HPDE6-E6E7 (cell line): ENCODE results near the gene JADE3.
A peak's percentile ranks its signal among the peaks of the same experiment; 100 is the strongest.

ENCODE experiments used
- DNase-seq: peaks from one replicate; pipeline ENCODE4 v3.0.0; 2011; ENCODE audit warnings: missing footprints; ENCODE audit errors: extremely low spot score

JADE3 gene

DNA sequence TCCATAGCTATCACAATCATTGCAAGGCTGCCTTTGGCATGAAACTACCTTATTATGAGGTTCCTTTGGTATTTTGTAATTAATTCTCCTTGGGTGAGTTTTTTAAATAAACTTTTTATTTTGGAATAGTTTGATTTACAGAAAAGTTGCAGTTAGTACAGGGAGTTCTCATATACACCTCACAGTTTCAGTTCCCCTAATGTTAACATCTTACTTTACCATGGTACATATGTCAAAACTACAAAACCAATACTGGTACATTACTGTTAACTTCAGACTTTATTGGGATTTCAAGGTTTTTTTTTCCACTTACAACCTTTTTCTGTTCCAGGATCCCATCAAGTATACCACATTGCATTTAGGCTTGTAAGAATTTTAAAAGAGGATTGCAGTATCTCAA is 114.0 kb downstream of the JADE3 start:
- no peak for DNase-seq

DNA sequence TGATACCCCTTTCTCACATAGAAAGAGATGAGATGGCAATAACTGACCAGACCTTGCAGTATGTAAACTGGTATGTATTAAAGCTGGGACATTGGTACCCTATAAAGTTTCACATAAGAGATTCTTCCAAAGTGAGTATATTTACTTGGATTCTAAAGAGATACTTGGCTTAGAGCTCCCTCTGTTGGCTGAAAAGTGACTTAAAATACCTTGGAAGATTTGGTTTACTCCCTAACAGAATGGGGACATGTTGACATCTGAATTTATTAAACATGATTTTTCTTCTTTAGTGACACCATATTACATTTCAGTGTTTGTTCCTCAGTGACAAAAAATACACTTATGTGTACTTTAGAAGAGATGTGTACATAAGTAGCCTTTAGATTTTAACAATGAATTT is 118.1 kb downstream of the JADE3 start:
- DNase-seq: peak; percentile 23

DNA sequence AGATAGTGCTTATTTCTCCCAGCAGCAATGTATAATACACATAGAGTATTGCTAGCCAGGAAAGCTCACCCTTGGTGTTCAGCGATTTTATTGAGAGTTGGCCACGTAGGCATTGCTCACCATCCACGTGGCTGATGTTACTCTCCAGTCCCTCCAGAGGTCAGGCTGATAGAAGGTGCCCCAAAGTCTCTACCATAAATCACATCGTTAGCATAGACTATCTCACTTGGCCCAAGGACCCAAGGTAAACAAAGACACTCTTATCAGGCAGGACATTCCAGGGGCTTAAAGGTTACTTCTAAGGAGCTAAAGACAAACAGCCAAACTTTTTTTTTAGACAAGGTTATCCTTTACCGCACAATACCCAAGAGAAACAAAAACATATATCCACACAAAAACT is 135.8 kb downstream of the JADE3 start:
- DNase-seq: no peak

DNA sequence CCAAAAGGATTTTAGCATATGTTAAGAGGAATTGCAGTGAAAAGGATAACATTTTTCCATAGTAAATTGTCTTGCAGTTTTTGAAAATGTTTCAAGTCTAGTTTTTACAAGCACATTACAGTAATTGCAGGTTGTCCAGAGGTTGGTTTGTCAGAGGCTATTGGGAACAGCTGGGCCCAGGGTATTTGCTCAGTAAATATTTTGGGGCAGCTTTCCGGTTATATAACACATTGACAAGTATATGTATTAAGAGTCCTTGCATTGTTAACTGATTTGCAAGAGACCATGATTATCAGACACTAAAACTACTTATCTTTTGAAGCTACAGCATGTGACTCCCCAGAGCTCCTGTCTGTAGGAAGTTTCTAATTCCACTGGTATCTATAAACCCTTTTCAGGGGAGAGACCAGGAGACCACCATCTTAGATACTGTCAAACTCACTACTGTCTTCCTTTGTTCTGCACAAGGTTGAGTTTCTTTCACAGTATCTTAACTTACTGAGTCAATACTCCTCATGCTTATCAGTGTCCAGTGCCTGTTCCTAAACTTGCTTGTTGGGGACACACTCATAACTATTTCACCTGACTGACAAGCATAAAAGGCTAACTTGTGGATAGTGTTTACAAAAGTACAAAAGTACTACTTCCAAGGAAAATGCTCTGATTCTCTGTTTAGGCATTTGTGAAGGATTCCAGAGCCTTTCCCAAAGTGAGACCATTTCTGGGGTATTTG is 147.1 kb downstream of the JADE3 start:
- no peak for DNase-seq

DNA sequence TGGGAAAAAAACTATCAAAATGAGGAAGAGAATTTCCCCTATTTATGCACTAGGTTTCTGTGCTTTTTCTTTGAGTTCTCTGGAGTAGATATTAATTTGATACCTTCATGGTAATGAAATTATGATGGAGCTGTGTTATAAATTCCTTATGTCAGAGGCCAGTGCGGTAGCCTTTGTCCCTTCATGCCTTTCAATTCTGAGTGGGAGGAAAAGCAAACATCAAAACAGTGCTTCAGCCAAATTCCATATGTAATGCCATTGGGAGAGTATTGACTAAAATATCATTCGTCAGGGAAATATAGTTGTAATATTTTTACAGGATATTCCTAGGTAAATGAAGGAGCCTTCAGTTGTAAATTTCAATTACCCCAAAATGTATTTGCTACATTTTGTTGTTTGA is 148.5 kb downstream of the JADE3 start:
- DNase-seq: no peak

DNA sequence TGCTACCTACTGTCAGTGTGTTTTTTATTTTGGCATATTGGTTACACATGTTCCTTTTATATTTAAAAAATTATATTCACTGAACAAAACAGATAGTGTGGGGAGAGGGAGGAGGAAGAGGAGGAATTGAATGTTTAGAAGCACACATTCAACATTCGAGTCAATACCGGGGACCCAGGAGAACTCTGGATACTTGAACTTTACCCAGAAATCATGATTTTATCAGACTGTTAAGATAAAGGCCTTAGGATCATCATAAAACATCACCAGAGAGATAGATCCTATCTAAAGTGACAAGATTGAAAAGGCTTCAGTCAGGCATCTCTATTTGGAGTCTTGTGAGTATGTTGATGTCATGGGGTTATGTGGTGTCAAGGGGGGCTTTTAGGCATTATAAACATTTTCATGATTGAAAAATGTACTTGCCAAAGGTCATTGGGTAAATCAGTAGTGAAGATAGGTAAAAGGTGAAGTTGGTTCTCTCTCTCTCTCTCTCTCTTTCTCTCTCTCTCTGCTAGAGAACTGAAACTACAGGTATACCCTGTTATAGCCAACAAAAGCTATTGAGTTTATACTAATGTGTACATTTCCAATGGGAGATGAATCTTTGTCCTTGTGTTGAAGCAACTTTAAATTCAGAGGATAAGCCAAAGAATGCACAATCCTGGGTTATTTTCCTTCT is 149.2 kb downstream of the JADE3 start:
- DNase-seq: no peak

DNA sequence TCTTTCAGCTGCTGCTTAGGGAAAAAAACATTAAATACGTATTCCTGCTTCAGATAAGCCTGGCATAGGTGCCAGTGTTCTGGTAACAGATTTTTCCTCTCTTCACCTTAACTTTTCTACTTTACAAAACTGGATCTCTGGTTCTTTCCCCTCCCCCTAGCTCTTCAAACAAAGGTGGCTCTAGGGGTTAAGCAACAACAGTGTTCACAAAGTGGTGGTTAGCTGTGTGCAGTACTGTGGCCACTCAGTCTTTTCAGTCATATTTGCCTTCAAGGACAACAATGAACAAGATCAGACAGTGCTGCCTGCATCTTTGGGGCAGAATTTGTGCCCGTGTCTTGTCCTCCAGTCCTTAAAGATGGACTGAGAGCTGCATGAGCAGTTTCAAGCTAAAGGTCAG is 151.0 kb downstream of the JADE3 start:
- no peak for DNase-seq

DNA sequence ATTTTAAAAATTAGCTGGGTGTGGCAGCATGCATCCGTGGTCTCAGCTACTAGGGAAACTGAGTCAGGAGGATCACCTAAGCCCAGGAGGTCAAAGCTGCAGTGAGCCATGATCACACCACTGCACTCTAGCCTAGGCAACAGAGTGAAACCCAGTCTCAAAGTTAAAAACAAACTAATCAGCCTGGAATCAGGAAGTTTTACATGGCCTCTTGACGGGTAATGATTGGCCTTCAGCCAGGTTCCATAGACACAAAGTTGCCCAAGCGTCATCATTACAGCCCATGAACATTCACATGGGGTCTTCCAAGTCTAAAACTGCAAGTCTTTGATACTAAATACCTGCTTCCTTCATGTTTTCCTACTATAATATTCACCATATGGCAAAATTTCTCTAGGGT is 156.0 kb downstream of the JADE3 start:
- no peak for DNase-seq

DNA sequence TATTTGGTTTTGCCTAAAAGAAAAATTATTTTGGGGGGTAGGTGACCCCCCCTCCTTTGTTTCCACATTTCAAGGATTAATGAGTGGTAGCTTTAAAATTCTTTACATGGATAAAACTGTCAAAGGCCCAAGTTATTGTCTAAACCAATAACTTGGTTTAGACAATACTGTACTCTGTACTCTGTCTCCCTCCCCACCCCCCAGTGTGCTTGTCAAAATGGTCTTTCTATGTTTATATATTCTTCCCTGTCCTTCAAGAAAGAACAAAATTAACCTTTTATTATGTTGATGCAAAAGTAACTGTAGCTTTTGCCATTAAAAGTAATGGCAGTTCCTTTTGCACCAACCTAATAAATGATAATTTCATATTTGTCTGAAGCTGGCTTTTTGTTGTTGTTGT is 156.5 kb downstream of the JADE3 start:
- DNase-seq: no peak

DNA sequence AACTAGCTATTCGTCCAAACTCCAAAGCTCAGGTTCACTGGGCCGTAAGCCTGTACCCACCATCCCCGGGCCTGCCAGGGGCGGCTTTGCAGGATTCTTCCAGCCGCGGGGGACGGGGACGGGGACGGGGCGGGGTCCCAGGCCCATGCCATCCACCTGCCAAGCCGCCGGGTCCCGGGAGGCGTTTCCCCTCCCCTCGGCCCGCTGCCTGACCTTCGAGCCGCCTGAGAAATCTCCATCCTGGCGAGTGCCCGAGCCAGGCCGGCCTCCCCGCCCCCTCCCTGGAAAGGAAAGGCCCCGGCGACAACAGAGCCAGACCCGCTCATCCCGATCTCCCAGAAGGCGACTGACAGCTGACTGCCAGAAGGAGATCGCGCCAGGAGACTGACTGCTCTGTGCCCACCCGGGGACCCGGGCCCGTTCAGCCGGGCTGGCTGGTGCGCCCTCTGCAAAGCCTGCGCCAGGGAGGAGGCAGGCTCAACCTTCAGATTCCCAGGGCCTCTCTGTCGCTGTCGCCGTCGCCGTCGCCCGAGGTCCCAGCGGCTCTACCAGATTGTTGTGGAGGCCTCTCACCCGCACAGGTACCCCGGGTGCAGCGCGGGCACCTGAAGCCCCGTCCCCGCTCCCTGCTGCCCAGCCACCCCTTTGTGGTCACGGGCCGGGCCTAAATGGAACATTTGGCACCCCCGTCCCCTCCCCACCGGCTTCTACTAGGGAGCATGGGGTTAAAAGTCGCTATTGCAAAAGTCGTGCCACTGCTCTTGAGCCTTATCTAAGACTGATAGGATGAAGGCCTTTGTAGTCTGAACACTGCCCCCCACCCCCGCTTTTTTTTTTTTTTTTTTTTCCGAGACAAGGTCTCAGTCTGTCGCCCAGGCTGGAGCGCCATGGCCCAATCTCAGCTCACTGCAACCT is 166.2 kb downstream of the JADE3 start, which contains the start of gene RGN:
TSS of gene RGN (plus strand) at position 315 of the 915 bp plus-strand sequence. CDS start 2,702 bp downstream, outside the sequence.
- DNase-seq: no peak

DNA sequence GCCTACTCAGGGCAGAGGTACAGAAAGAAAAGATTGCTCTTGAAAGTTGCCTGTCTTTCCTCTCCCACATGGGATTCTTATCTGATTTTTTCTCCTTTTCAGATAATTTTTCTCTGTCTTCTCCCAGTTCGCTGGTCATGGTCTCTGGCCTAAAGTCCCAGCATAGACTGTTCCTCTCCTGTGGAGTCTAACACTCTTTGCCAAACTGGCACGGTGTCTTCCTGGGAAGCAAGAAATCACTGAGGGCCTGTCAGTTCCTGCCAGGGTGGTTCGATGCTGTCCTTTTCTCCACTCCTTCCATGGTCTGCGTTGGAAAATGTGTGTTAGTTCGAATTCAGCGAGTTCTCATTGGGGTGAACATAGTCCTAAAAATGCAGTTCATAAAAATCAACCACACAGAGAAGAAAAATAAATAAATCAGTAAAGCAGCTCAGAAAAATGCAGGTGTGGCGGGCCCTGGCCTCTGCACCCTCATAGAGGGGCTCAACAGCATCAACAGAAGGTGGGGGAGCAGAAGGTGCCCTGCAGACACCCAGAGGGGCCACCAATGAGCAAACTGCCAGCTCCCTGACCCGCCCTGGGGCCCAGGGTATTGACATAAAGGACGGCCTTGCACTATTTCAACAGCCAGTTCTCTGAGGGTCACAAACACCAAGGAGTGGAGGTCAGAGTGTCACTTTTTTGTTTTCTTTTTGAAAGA is 168.1 kb downstream of the JADE3 start:
- DNase-seq: no peak

DNA sequence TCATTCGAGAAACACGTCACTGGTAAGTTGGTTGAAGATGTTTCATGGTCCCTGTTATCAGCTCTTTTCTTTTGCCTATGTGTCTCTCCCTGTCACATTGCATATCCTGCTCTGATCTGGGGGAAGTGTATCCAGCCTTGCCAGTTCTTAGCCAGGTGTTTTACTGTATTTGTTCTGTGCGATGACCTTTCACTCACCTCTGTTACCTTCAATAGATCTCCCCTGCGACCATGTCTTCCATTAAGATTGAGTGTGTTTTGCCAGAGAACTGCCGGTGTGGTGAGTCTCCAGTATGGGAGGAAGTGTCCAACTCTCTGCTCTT is 168.7 kb downstream of the JADE3 start:
- DNase-seq: no peak

DNA sequence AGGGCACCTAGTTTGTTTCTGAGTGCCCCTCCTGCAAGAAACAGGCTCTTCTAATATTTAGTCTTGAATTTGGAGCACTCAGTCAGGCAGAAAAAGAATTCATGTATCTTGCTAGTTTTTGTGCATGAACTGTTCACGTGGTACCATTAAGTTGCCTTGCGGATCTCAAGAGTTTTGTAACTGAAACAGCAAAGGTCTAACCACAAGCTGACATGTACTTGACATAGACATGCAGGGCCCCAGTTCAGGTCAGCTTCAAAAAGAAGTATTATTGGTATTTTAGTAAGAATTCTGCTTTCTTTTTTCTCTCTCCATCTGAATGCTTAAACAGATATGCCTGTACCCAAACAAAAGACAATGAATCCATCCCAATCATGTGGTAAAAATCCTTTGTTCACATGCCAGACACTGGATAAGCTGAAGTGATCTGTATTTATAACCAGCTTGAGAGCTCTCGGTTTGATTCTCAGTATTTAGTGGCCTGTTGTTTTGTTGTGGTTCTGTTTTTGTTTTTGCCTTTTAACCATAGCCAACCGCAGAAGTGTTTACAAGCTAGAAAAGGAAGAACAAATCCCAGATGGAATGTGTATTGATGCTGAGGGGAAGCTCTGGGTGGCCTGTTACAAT is 179.0 kb downstream of the JADE3 start:
- no peak for DNase-seq

DNA sequence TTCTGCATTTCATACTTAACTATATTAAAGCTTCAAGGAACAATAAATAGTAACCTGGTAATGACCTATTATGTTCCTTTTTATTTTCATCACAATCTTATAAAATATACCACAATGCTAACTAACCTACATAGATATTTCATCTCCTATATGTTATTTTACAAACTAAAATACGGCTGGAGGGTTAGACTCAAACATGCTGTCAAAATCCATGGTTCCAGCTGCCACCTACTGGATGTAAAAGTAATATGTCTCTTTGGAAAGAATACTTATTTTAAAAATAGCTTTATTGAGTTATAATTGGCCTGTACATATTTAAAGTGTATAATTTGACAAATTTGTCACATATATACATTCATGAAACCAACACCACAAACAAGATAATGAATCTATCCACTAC is 181.0 kb downstream of the JADE3 start:
- no peak for DNase-seq

DNA sequence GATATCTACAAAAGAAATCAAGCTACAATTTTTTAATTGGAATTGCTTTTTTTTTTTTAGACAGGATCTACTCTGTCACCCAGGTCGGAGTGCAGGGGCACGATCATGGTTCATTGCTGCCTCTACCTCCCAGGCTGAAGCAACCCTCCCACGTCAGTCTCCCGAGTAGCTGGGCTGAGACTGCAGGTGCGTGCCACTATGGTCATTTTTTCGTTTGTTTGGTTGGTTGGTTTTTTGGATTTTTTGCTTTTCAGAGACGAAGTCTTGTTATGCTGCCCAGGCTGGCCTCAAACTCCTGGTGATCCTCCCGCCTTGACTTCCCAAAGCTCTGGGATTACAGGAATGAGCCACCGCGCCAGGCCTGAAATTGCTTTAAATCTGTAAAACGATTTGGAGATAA is 181.6 kb downstream of the JADE3 start:
- no peak for DNase-seq

DNA sequence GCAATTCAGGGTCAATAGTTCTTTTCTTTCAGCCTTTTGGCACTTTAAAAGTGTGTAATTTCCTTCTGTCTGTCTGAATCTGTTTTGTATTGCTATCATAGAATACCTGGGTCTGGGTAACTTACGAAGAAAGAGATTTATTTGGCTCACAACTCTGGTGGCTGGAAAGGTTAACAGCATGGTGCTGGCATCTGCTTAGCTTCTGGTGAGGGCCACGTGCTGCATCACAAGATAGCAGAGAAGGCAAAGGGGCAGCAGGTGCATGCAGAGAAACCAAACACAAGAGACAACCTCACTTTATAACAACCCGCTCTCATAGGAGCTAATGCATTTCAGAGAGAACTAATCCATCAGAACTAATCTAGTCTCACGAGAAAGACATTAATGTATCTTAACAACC is 184.8 kb downstream of the JADE3 start:
- no peak for DNase-seq

DNA sequence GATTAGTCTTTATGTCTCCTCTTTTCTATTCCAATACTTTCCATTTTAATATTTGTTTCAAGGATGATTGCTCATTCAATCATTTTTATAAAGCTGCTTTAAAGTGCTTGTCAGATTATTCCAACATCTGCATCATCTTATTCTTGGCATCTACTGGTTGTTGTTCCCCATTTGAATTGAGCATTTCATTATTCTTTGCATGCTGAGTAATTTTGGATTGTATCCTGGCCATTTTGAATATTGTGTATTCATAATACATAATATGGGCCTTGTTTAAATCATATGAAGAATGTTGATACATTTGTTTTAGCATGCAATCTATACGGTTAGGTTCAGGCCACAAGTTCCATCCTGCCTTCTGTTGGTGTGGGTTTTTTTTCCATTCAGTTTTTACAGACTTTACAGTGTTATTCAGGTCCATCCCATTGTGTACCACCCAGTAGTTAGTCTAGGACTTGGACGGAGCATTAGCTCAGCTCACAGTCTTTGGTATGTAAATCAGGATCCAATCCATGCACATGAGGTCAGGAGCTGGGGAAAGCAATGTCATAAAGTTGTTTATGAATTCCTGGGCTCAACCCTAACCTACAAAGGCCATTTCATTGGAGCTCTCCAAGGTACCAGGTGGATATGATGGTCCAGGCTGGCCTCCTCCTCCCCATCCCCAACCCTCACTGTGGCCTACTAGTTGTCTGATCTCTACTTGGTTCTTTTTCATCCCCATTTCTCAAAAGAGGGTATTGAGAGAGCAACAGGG is 186.3 kb downstream of the JADE3 start:
- DNase-seq: no peak

DNA sequence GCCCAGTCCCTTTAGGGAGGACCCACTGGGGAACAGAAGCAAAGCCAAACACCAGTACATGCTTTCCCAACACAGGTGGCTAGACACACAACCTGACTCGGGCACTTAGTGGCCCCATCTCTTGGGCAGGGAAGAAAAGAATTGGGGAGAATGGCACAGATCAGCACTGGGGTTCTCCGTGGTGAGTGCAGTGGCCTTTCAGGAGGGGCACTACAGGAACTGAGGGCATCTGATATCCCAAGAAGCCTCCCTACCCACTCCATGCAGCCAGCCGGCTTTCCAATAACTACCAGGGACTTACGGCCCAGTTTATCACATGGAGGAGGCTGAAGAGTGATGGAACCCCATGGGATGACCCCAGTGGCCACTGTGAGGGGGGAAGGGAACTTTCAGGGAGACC is 189.0 kb downstream of the JADE3 start:
- no peak for DNase-seq
